Measurements from ENCODE around the gene SNED1.

The SNED1 gene

DNA sequence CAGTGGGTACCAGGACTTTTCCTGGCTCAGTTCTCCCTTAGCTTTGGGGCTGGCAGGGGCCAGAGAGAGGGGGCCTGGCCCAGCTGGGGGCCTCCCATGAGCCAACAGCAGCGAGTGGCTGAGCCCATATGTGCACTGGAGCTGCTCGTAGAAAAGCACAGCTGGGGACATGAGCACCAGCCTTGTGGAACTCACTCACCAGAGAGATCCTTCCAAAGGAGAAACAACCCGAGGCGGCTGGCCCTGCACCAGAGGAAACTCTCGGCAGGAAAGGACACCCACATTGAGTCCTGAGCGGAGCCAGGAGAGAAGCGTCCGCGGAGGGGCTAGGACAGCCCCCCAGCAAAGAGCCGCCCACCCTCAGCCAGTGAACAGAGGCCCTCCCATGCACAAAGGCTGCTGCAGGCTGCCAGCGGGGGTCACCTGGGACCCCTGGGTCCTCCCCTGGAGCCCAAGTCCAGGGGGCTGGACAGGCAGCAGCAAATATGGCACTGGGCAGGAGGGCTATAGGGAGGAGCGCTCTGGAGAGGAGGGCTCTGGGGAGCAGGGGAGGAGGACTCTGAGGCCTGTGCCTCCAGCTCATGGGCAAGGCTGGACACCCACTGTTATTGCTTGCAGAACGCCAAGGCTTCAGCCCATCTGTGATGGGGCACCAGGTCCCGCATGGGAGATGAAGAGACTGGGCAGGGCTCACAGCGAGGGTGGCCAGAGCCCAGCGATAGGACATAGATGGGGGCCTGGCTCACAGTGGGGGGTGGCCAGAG lies 42.1 kb upstream of the SNED1 start:
- peak in 1 of 2 donors; percentile 12 for DNase-seq
- Histone ChIP-seq H3K4me1 (peaks cover 0 to 7% (median 3%) of the 10 kb centered on the region in 4 donors), H3K27ac (no peak overlapping the region), H3K9me3 (no peaks in the 10 kb centered on the region), H3K27me3 (peaks cover 0 to 74% of the 10 kb centered on the region in 2 donors), H3K36me3 (no peaks in the 10 kb centered on the region), H3K4me3 (no peak overlapping the region)
- intact Hi-C loops (cut with DNase I; ENCODE audit: low total_unique reads): no loop called here
- TF ChIP-seq, protein P1, sequence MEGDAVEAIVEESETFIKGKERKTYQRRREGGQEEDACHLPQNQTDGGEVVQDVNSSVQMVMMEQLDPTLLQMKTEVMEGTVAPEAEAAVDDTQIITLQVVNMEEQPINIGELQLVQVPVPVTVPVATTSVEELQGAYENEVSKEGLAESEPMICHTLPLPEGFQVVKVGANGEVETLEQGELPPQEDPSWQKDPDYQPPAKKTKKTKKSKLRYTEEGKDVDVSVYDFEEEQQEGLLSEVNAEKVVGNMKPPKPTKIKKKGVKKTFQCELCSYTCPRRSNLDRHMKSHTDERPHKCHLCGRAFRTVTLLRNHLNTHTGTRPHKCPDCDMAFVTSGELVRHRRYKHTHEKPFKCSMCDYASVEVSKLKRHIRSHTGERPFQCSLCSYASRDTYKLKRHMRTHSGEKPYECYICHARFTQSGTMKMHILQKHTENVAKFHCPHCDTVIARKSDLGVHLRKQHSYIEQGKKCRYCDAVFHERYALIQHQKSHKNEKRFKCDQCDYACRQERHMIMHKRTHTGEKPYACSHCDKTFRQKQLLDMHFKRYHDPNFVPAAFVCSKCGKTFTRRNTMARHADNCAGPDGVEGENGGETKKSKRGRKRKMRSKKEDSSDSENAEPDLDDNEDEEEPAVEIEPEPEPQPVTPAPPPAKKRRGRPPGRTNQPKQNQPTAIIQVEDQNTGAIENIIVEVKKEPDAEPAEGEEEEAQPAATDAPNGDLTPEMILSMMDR (IDR thresholded peaks at IDR 0.05): no peak

DNA sequence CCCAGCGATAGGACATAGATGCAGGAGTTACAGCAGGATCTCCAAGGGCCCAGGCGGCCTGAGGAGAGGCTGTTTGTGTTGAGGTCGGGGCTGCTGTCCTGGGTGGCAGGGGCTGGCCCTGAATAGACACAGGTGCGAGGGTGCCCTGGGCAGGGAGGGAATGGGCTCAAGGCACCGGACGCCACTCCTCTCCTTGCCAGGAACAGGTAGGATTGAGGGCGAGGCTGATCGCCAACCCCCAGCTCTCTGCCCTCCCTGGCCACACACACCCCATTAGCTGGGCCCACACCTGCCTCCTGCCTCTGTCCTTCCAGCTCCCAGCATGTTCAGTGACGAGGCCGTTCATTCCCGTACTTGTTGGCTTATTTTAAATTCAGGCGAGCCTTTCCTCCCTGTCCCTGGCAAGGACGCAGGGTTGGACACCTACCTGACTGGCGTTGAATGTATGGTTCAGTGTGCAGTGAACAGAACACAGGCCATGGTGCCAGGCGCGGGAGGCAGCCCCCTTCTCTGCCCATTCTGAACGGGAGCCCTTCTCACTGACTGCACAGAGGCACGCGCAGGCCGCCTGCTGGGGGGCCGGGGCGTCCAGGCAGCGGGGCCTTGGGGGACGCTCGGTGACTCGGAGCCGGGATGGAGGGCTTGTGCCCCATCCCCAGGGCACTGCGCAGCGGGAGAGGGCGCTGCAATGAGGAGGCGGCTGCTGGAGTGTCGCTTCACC lies 41.3 kb upstream of the SNED1 start:
- Histone ChIP-seq H3K36me3 (no peaks in the 10 kb centered on the region), H3K27ac (no peak overlapping the region)

DNA sequence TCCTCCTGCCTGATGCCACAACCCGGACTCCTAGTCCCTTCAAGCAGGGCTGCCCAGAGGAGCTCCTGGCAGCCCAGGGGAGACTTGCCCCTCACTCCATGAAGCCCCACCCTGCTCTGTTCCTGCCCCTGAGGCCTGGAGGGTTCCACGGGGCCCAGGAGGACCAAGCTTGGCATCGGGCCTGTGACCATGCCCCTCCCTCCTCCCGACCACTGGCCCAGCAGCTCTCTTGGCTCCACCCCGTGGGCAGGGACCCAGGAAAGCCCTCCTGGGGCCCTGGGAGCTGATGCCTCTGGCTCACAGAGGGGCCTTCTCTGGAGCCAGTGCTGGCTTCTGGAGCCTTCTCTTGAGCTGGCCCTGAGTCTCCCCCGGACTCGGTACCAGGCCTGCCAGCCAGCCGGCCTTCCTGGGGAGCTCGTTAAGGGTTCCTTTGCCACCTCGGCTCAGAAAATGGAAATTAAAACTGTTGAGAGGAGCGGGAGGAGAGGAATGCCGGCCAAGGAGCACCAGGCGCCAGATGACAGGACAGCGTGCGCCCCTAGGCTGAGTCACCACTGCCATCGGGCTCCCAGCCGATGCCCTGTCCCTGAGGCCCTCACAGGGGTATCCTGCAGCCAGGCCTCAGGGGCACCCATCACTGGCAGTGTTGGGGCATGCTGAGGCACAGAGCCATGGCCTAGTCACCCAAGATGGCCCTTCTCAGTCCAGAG lies 40.6 kb upstream of the SNED1 start:
- peak; percentile 10 to 62 for DNase-seq

More for the DNA sequence above, 41.3 kb upstream of the SNED1 start:
- TF ChIP-seq, protein P1 (IDR thresholded peaks at IDR 0.05): no peak
- intact Hi-C loops (cut with DNase I; ENCODE audit: low total_unique reads): no loop called here
- Histone ChIP-seq H3K27me3 (peaks cover 0 to 70% of the 10 kb centered on the region in 2 donors), H3K9me3 (no peaks in the 10 kb centered on the region), H3K4me1 (peaks cover 0 to 10% (median 3%) of the 10 kb centered on the region in 4 donors), H3K4me3 (no peak overlapping the region)
- peak in 1 of 2 donors; percentile 19 for DNase-seq

DNA sequence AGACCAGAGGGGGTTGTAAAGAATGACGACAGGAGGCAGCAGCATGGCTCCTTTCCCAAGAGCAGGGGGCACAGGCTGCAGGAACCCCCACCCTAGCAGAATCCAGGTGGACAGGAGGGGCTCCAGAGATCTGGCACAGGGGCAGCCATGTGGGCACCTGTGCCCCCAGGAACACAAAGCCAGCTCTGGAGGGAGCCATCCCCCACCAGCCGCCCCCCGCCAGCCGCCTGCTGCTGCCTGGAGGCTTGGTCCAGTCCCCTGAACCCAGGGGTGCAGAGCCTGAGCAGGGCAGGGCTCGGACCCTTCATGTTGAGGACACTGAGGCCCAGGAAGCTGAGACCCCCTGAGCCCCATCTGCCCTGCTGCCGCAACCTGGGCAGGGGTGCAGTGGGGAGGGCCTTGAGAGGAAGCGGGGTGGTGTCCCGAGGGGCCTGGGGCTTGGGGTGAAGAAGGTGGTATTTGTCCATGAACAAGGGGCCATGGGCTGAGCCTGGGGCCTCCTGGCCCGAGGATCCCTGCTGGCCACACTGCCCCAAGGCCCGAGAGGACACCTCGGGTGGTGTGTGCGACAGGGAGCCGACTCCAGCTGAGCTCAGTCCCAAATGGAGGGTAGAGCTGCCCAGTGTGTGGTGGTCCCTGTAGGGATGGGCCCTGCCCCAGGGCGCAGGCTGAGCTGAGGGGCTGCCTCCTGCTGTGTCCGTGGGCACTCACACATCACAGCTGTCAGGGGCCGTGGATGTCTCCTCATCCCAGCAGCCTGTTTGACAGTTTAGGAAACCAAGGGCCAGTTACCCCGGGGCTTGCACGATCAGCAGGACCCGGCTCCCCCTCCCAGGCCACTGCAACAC lies 39.8 kb upstream of the SNED1 start:
- Histone ChIP-seq H3K4me3 (no peak overlapping the region), H3K27ac (no peak overlapping the region), H3K36me3 (no peaks in the 10 kb centered on the region), H3K27me3 (peaks cover 0 to 85% of the 10 kb centered on the region in 2 donors), H3K4me1 (peaks cover 0 to 17% (median 3%) of the 10 kb centered on the region in 4 donors), H3K9me3 (no peaks in the 10 kb centered on the region)
- intact Hi-C loops (cut with DNase I; ENCODE audit: low total_unique reads): no loop called here
- TF ChIP-seq, protein P1 (IDR thresholded peaks at IDR 0.05): no peak
- DNase-seq: peak in 1 of 2 donors; percentile 12

More for the DNA sequence above, 40.6 kb upstream of the SNED1 start:
- peaks cover 0 to 17% (median 3%) of the 10 kb centered on the region in 4 donors for H3K4me1 ChIP-seq
- TF ChIP-seq, protein P1 (IDR thresholded peaks at IDR 0.05): no peak
- no peaks in the 10 kb centered on the region for H3K36me3 ChIP-seq
- H3K27me3 ChIP-seq: peaks cover 0 to 77% of the 10 kb centered on the region in 2 donors
- no peaks in the 10 kb centered on the region for H3K9me3 ChIP-seq
- intact Hi-C loops (cut with DNase I; ENCODE audit: low total_unique reads): no loop called here
- H3K4me3 ChIP-seq: no peak overlapping the region
- H3K27ac ChIP-seq: no peak overlapping the region
